ENCODE results near the gene PRSS27. TPM values are rescaled to one million over a fixed set of nuclear protein-coding genes. Genes with fewer than 3 reads are reported as not detected.
"Not testable (repeated sequence)": the region's sequence is repeated elsewhere in the genome, so short reads cannot be mapped to it uniquely, and the experiment has no call there.

PRSS27 gene
- total RNA-seq, 2 experiments from 2014 or later = 1.5 to 1.7 TPM

- DNase-seq = peak; percentile 95
- peak overlapping the region; percentile 92 for H3K27ac Mint-ChIP-seq
- CTCF ChIA-PET = interaction anchor here (0.6 to 0.8 kb wide), 3 partner anchors 9 to 18 kb away, joined by 3 read pairs; partner anchors contain the start of gene KCTD5
Observed at GRCh38 chr16:2673066-2673999, 46.7 kb downstream of the PRSS27 start.

GRCh38 chr16:2671741-2672140, 48.3 kb downstream of the PRSS27 start:
- no peak for DNase-seq
- POLR2A ChIA-PET = no interaction called here
- Mint-ChIP-seq H3K27me3 (no peaks in the 10 kb centered on the region), H3K9me3 (no peaks in the 10 kb centered on the region), H3K4me3 (peak overlapping the region; percentile 78), H3K27ac (no peak overlapping the region), H3K4me1 (peaks cover 23% of the 10 kb centered on the region), H3K36me3 (ENCODE audit: low read depth) (peaks cover 3% of the 10 kb centered on the region)
- CTCF ChIA-PET = no interaction called here

More at GRCh38 chr16:2673066-2673999, 46.7 kb downstream of the PRSS27 start:
- POLR2A ChIA-PET = interaction anchor here (0.9 kb wide), 1 partner anchor 9 kb away, joined by 4 read pairs; the partner anchor contains the start of gene KCTD5
- Mint-ChIP-seq H3K4me1 (peaks cover 23% of the 10 kb centered on the region), H3K4me3 (peak overlapping the region; percentile 81), H3K36me3 (ENCODE audit: low read depth) (peaks cover 3% of the 10 kb centered on the region), H3K27me3 (no peaks in the 10 kb centered on the region), H3K9me3 (no peaks in the 10 kb centered on the region)

GRCh38 chr16:2671193-2671592, 48.8 kb downstream of the PRSS27 start:
- H3K27ac Mint-ChIP-seq; POLR2A ChIA-PET; H3K36me3 Mint-ChIP-seq (ENCODE audit: low read depth); CTCF ChIA-PET; H3K27me3 Mint-ChIP-seq; H3K9me3 Mint-ChIP-seq: not testable (repeated sequence)
- Mint-ChIP-seq H3K4me1 (peaks cover 23% of the 10 kb centered on the region), H3K4me3 (peak overlapping the region; percentile 19)
- peak; percentile 23 for DNase-seq

GRCh38 chr16:2670017-2670416, 50.0 kb downstream of the PRSS27 start:
- CTCF ChIA-PET = interaction anchor here (1.2 kb wide), 1 partner anchor 9 kb away, joined by 4 read pairs; no protein-coding TSS in a partner anchor
- H3K36me3 Mint-ChIP-seq (ENCODE audit: low read depth); H3K27me3 Mint-ChIP-seq; H3K27ac Mint-ChIP-seq; POLR2A ChIA-PET; H3K9me3 Mint-ChIP-seq: not testable (repeated sequence)
- peaks cover 23% of the 10 kb centered on the region for H3K4me1 Mint-ChIP-seq
- peak; percentile 62 for DNase-seq
- H3K4me3 Mint-ChIP-seq = peak overlapping the region; percentile 37

GRCh38 chr16:2669587-2669986, 50.4 kb downstream of the PRSS27 start:
- CTCF ChIA-PET = interaction anchor here (1.2 kb wide), 1 partner anchor 8 kb away, joined by 4 read pairs; no protein-coding TSS in a partner anchor
- Mint-ChIP-seq H3K27ac (peak overlapping the region; percentile 62), H3K4me1 (peaks cover 23% of the 10 kb centered on the region)
- H3K27me3 Mint-ChIP-seq; H3K36me3 Mint-ChIP-seq (ENCODE audit: low read depth); H3K9me3 Mint-ChIP-seq; DNase-seq; POLR2A ChIA-PET; H3K4me3 Mint-ChIP-seq: not testable (repeated sequence)

- H3K4me3 Mint-ChIP-seq; DNase-seq; H3K27ac Mint-ChIP-seq; POLR2A ChIA-PET; H3K27me3 Mint-ChIP-seq; H3K9me3 Mint-ChIP-seq; CTCF ChIA-PET; H3K36me3 Mint-ChIP-seq (ENCODE audit: low read depth): not testable (repeated sequence)
- peaks cover 14% of the 10 kb centered on the region for H3K4me1 Mint-ChIP-seq
Observed at GRCh38 chr16:2666671-2667070, 53.4 kb downstream of the PRSS27 start.

GRCh38 chr16:2664574-2664982, 55.4 kb downstream of the PRSS27 start:
- no peaks in the 10 kb centered on the region for H3K27me3 Mint-ChIP-seq
- no peak overlapping the region for H3K4me3 Mint-ChIP-seq
- H3K27ac Mint-ChIP-seq = no peak overlapping the region
- H3K4me1 Mint-ChIP-seq = peaks cover 4% of the 10 kb centered on the region
- no peaks in the 10 kb centered on the region for H3K36me3 Mint-ChIP-seq (ENCODE audit: low read depth)
- ChIA-PET CTCF (no interaction called here), POLR2A (no interaction called here)
- no peak for DNase-seq
- no peaks in the 10 kb centered on the region for H3K9me3 Mint-ChIP-seq

- H3K27ac Mint-ChIP-seq = no peak overlapping the region
- no peak for DNase-seq
- H3K9me3 Mint-ChIP-seq = no peaks in the 10 kb centered on the region
- ChIA-PET POLR2A (no interaction called here), CTCF (interaction anchor here (0.8 kb wide), 1 partner anchor 14 kb away, joined by 3 read pairs; no protein-coding TSS in a partner anchor)
- no peak overlapping the region for H3K4me3 Mint-ChIP-seq
- peaks cover 4% of the 10 kb centered on the region for H3K4me1 Mint-ChIP-seq
- H3K36me3 Mint-ChIP-seq (ENCODE audit: low read depth) = no peaks in the 10 kb centered on the region
- H3K27me3 Mint-ChIP-seq = no peaks in the 10 kb centered on the region
Observed at GRCh38 chr16:2663553-2664546, 56.2 kb downstream of the PRSS27 start.

Other genes starting within 250 kb of the PRSS27 start
- not detected for gene NTN3, start 248.9 kb downstream of the PRSS27 start, total RNA-seq
- 1 to 10 TPM; 8.1 TPM for gene TBC1D24, start 245.1 kb downstream of the PRSS27 start, total RNA-seq
- 100 to 1,000 TPM; 103 to 111 TPM for gene ATP6V0C, start 206.3 kb downstream of the PRSS27 start, total RNA-seq
- 10 to 100 TPM; 45.8 to 60.7 TPM for gene AMDHD2, start 199.9 kb downstream of the PRSS27 start, total RNA-seq
- gene CEMP1, start 188.8 kb downstream of the PRSS27 start, total RNA-seq = under 1 TPM in 1 of 2 experiments, not detected in 1; 0.17 TPM
- 10 to 100 TPM; 43.3 to 46.1 TPM for gene PDPK1, start 182.2 kb downstream of the PRSS27 start, total RNA-seq
- gene KCTD5, start 37.7 kb downstream of the PRSS27 start, total RNA-seq = 10 to 100 TPM; 31.6 to 34.4 TPM
- gene SRRM2, start 32.4 kb upstream of the PRSS27 start, total RNA-seq = 100 to 1,000 TPM; 512 to 565 TPM
- 100 to 1,000 TPM; 224 to 249 TPM for gene ELOB, start 57.1 kb upstream of the PRSS27 start, total RNA-seq
- gene PRSS33, start 67.3 kb upstream of the PRSS27 start, total RNA-seq = not detected
- gene PRSS41, start 78.2 kb upstream of the PRSS27 start, total RNA-seq = not detected
- gene PRSS21, start 97.0 kb upstream of the PRSS27 start, total RNA-seq = under 1 TPM; 0.27 to 0.67 TPM
- gene ZG16B, start 110.1 kb upstream of the PRSS27 start, total RNA-seq = 1 to 10 TPM; 2.3 to 3.1 TPM
- gene PRSS22, start 137.9 kb upstream of the PRSS27 start, total RNA-seq = not detected
- gene FLYWCH2, start 163.0 kb upstream of the PRSS27 start, total RNA-seq = 10 to 100 TPM; 16.8 to 21.0 TPM
- 10 to 100 TPM; 46.8 to 52.7 TPM for gene FLYWCH1, start 191.7 kb upstream of the PRSS27 start, total RNA-seq
- under 1 TPM in 1 of 2 experiments, not detected in 1; 0.08 TPM for gene KREMEN2, start 244.1 kb upstream of the PRSS27 start, total RNA-seq
- gene PAQR4, start 249.1 kb upstream of the PRSS27 start, total RNA-seq = 10 to 100 TPM; 49.7 to 50.9 TPM

Measured in activated CD4-positive, alpha-beta T cell treated with anti-CD3 and anti-CD28 coated beads, Interleukin-2, amount 10 ng/mL, durations not matched to agents 7 days and 5 days (primary cell).